SK-N-SH (cell line): ENCODE measurements around the gene ALKBH2.

Source experiments
- CHD2 ChIP-seq: fragments of 150-350 bp; IDR thresholded peaks from 2 replicates; pipeline ENCODE4 v1.6.1; 2018; ENCODE audit warnings: low read length; ENCODE audit not compliant: partially characterized antibody
- EP300 ChIP-seq, 2 experiments: IDR thresholded peaks; 2 replicates each; pipeline versions ENCODE4 v1.4.0 to v1.6.1; 2012; ENCODE audit warnings: borderline replicate concordance in 1 of 2, low read depth in 1 of 2, low read length in 1 of 2
- EZH2phosphoT487 ChIP-seq: fragments of 200-600 bp; sonication (generic); IDR thresholded peaks from 2 replicates; pipeline ENCODE4 v1.6.1; 2017; ENCODE audit warnings: low read depth, mixed run types, mild to moderate bottlenecking, antibody characterized with exemption, moderate library complexity, borderline replicate concordance
- FOXJ3 ChIP-seq: sonication (generic); formaldehyde crosslinking; IDR thresholded peaks from 2 replicates; pipeline ENCODE4 v1.5.1; 2020; ENCODE audit warnings: mild to moderate bottlenecking, missing genetic modification reagents
- GABPA ChIP-seq: IDR thresholded peaks from 2 replicates; pipeline ENCODE4 v1.4.0; 2012; ENCODE audit warnings: low read depth, mild to moderate bottlenecking
- GATA2 ChIP-seq: sonication (generic); formaldehyde crosslinking; IDR thresholded peaks from 2 replicates; pipeline ENCODE4 v1.5.0; 2020; ENCODE audit warnings: mild to moderate bottlenecking, missing genetic modification reagents
- NFIC ChIP-seq: IDR thresholded peaks from 2 replicates; pipeline ENCODE4 v1.4.0; 2012; ENCODE audit warnings: borderline replicate concordance
- POLR2AphosphoS5 ChIP-seq: IDR thresholded peaks from 2 replicates; pipeline ENCODE4 v1.6.1; 2012; ENCODE audit warnings: low read depth, low read length
- RAD21 ChIP-seq: IDR thresholded peaks from 2 replicates; pipeline ENCODE4 v1.6.1; 2012; ENCODE audit warnings: mild to moderate bottlenecking, low read length
- RFX5 ChIP-seq: IDR thresholded peaks from 2 replicates; pipeline ENCODE4 v1.6.1; 2012; ENCODE audit warnings: mild to moderate bottlenecking, improper control_type of control experiment, low read length
- SIN3A ChIP-seq: IDR thresholded peaks from 2 replicates; pipeline ENCODE4 v1.6.1; 2012; ENCODE audit warnings: low read depth, mild to moderate bottlenecking, low read length, moderate library complexity, borderline replicate concordance
- USF1 ChIP-seq: IDR thresholded peaks from 2 replicates; pipeline ENCODE4 v1.4.0; 2012; ENCODE audit warnings: low read depth, borderline replicate concordance
- TF ChIP-seq, protein P1 (sequence below): fragments of 200-600 bp; sonication (generic); IDR thresholded peaks from 2 replicates; pipeline ENCODE4 v1.6.1; 2017; ENCODE audit warnings: antibody characterized with exemption, mild to moderate bottlenecking, moderate library complexity
- TF ChIP-seq, protein P2 (sequence below): fragments of 150-350 bp; IDR thresholded peaks from 2 replicates; pipeline ENCODE4 v1.6.1; 2017; ENCODE audit warnings: antibody characterized with exemption, low read length, low read depth, borderline replicate concordance

- TF ChIP-seq, protein P1, sequence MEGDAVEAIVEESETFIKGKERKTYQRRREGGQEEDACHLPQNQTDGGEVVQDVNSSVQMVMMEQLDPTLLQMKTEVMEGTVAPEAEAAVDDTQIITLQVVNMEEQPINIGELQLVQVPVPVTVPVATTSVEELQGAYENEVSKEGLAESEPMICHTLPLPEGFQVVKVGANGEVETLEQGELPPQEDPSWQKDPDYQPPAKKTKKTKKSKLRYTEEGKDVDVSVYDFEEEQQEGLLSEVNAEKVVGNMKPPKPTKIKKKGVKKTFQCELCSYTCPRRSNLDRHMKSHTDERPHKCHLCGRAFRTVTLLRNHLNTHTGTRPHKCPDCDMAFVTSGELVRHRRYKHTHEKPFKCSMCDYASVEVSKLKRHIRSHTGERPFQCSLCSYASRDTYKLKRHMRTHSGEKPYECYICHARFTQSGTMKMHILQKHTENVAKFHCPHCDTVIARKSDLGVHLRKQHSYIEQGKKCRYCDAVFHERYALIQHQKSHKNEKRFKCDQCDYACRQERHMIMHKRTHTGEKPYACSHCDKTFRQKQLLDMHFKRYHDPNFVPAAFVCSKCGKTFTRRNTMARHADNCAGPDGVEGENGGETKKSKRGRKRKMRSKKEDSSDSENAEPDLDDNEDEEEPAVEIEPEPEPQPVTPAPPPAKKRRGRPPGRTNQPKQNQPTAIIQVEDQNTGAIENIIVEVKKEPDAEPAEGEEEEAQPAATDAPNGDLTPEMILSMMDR, result no peak
- TF ChIP-seq, protein P2, sequence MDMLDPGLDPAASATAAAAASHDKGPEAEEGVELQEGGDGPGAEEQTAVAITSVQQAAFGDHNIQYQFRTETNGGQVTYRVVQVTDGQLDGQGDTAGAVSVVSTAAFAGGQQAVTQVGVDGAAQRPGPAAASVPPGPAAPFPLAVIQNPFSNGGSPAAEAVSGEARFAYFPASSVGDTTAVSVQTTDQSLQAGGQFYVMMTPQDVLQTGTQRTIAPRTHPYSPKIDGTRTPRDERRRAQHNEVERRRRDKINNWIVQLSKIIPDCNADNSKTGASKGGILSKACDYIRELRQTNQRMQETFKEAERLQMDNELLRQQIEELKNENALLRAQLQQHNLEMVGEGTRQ, result no peak
- TF ChIP-seq EZH2phosphoT487 (no peak), GABPA (no peak), POLR2AphosphoS5 (no peak), RFX5 (no peak), EP300 (IDR thresholded peaks at IDR 0.05; ENCODE audit: borderline replicate concordance in 1 of 2, low read depth in 1 of 2, low read length in 1 of 2) (no peak), FOXJ3 (CRISPR knock-in tag) (no peak), CHD2 (no peak), NFIC (no peak), USF1 (no peak), RAD21 (no peak), GATA2 (no peak), SIN3A (no peak)
Measured at GRCh38 chr12:109115404-109115757, 22.1 kb upstream of the ALKBH2 start.
